NCI-H1105 treated with DMSO at 0.1 percent for 48 hours (cell line): ENCODE data around the gene CCDC6.
"Not testable (repeated sequence)": the region's sequence is repeated elsewhere in the genome, so short reads cannot be mapped to it uniquely, and the experiment has no call there.

Experiments
- DNase-seq: peaks from one replicate; lab custom pipeline; 2025; lab: John Stamatoyannopoulos, UW

Gene CCDC6

GRCh38 chr10:59905731-59906416 is 482 bp downstream of the CCDC6 start:
- no peak for DNase-seq

DNA sequence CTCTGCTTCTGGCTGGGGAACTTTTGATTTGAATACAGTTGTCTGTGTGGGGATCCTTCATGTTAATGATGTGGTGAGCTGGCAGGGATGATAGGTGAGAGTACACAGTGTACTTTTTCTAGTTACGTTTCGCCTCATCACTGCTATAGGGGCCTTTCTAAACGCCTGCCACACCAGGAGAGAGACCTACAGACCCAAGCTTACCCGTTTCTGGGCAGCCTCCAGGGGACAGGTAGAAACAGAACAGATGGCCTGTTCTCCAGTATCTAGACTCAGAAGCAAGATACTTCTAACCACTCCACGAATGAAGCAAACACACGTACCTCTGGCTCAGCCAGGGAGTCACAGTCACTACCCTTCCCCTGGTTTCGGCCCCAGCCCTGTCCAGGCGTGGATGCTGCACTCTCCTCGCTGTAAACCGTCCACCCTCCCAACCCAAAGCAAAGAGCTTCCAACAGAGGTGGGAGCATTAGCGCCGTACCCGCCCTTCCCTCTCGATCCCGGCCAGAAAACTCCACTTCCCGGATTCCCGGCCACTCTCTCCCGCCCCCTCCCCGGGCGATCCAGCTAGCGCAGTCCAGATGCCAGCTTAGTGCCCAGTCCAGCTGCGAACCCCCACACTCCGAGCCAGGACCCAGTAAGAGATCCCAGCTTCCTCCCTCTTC is 1.2 kb downstream of the CCDC6 start:
- no peak for DNase-seq

- no peak for DNase-seq
These were observed 1.8 kb downstream of the CCDC6 start for GRCh38 chr10:59904426-59905065.

DNA sequence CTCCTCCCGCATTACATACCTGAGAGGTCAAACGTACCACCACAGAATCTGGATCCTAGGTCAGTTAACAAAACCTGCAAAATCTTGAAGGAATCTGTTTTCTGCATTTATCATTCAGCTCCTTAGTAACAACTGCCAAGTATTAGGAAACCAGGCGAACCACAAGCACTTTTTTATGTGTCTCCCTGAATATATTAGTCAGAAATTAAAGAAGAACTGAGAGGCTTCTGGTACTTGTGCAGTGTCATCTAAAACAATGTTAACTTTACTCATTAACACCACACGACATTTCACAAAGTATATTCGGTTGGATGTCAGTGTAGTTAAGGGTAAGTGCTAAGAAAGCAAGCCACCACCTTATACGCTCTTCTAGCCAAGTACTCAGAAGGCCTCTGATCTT is 2.5 kb downstream of the CCDC6 start:
- no peak for DNase-seq

DNA sequence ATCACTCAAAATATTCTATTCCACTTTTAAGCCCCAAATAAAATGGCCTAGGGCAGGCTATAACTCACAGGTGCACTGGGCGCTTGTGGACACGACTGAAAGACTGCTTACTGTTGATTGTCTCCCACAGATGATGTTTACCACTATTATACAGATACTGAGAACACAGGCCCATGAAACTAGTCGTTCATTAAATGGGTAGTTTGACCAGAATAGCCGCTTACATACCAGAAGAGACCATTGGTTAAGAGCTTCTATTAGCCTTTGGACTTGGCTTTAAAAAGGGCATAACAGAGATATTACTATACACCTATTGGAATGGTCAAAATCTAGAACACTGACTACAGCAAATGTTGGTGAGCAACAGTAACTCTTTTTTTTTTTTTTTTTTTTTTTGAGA is 4.3 kb downstream of the CCDC6 start:
- DNase-seq: no peak

- DNase-seq: no peak
These were observed 4.9 kb downstream of the CCDC6 start for GRCh38 chr10:59901470-59901869.

DNA sequence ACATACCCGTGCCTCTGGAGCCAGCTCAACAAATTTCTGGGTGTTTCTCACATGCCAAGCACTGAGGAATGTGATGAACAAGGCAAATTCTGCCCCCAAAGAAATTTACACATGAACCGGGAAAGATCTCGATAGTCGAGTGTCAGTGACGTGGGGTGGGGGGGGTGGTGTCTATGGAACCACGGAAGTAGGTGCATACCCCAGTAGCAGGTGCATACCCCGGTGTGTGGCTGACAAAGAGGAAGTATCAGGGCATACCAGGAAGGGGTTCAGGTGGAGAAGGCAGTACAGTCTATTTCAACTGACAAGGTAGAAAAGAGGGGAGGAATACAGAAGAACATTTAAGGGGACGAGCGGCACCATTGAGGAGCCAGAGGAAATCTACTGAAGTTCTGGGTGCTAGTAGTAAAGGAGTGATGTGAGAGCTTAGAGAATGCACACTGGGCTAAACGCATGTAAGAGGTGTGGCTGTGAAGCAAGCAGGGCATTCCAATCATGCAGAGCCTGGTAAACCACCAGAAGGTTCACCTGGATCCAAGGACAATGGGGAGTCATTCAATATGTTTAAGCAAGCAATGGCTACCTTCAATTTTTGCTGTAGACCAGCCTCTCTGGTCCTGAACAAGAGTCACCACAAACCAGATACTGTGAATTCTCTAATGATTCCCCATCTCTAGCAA is 6.2 kb downstream of the CCDC6 start:
- DNase-seq: no peak

DNA sequence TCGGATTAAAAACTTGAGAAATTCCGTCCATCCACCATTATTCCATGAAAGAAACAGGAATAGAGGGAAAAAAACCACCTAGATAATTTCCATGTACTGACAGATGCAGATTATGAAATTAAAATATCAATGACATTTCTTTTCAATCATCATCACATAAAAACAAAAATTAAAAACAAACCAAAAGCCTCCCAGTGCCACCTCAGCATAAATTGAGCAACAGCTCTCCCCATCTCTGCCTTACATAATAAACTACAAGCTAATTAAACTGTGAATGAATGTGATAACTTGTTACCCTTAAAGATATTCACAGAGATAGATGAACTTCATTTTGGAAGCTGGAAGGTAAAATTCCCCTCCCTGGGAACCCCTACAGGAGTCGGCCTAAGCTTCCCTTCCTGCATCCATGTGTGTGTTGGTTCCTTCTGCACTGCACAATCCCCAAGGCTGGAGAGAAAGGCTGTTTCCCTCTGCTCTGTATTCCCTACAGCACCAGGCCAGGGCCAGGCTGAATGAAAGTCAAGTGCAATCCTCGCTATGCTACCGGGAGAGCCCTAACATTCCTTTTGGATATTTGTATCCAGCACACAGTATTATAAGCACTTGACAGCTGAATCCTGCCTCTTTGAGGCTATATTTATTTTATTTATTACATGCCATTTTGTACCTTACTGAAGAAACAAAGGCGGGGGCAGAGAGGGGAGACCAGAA is 8.1 kb downstream of the CCDC6 start:
- no peak for DNase-seq

DNA sequence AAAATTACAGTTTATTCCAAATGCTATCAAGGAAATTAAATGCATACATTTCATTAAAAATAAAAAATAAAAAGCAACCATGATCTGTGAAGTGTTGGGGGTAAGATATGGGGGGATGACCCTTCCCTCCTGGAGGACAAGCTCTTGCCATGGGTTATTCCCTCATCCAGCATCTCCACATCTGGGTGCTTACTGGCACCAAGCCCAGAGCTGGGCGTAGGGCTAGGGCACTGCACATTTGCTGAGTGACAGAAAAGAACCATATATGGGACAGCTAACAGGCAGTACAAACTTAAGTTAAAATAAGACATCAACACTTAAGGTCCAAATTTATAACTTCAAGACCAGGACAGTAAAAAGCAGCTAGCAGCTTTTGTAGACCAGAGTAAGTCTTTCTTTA is 10.2 kb downstream of the CCDC6 start:
- no peak for DNase-seq

DNA sequence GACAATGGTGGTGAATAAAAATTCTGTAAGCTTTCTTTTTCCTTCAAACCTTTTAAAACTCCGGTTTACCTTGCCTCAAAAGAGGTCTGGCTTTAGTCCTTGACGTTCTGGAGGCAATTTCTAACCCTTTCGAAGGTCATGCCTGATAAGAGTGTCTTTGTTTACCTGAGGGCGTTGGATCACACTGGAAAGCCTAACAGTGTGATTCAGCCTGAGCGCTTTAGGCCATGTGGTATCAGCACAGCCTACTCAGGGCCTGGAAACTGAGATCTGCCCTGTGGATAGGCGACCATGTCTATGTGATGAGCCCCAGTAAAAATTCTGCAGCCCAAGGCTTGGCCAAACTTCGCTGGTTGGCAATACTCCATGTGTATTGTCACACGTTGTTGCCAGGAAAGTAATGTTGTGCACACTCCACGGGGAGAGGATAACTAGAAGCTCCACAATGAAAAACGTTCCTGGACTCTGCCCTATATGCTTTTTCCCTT is 10.7 kb downstream of the CCDC6 start:
- DNase-seq: no peak

DNA sequence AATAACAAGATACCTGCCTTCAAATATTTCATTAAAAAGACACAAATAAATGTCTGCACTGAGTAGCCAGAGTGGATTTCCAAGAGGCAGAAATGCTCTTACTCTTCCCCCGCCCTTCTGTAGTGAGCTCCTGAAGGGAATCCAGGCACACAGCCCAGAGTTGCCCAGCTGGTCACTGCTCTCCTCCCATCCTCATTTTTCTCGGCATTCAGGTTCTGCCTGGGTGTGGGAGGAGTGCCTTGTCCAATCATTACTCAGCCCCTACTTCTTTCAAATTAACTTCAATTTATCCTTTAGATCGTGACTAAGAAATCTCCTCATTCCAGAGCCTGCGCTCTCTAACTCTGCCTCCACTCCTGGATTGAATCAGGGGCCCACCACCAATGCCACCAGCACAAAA is 12.2 kb downstream of the CCDC6 start:
- DNase-seq: no peak

- no peak for DNase-seq
These were observed 13.7 kb downstream of the CCDC6 start for GRCh38 chr10:59892697-59893096.

DNA sequence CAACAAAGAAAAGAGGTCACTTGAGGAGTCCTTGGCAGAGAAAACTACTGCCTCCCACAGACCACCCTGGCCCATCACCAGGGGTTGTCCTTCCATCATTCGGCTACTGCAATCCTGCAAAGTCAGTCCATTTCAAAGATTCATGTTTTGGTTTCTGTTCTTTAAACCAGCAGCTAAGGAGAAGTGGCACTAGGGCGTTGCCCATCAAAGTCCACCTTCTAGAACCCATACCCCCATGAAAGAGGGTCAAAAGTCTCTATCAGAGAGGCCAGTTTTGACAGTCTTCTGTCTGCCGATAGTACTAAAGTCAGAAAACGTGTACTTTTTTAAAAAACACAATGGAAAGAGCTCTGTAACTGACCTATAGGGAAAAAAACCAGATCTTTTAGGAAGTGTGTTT is 14.4 kb downstream of the CCDC6 start:
- DNase-seq: no peak

- DNase-seq: no peak
These were observed 15.0 kb downstream of the CCDC6 start for GRCh38 chr10:59891349-59891748.

GRCh38 chr10:59888781-59889435 is 17.4 kb downstream of the CCDC6 start:
- DNase-seq: no peak

DNA sequence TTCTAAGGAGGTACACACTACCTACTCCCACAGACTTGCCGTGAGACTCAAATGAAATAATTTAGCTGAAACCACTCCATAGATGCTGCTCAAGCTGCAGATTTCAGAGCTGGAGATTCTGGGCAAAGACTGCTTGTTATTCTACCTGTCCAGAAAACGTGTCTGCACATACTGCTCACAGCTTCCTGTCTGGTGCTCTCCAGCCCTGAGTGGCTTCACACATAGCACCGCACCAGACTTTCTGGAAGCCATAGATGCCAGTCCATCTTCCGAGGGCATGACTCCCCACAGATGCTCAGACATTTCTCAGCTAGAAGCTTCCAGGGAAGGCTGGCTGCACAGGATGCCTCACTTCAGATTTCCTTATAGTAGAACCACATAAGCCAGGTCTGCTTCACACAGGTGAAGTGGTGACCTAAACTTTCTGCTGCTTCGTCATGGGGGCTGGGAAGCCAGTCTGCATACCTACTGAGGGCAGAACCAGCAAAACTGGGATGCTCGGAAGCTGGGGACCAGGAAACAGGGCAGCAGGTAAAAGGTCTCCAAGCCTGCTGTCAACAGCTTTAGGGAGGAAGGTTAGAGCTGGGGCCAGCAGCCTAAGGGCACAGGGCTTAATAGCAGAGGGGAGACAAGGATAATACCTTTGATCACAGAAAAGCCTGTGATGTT is 18.2 kb downstream of the CCDC6 start:
- DNase-seq: no peak

GRCh38 chr10:59887006-59887405 is 19.4 kb downstream of the CCDC6 start:
- DNase-seq: no peak

GRCh38 chr10:59885430-59886134 is 20.8 kb downstream of the CCDC6 start:
- DNase-seq: no peak

DNA sequence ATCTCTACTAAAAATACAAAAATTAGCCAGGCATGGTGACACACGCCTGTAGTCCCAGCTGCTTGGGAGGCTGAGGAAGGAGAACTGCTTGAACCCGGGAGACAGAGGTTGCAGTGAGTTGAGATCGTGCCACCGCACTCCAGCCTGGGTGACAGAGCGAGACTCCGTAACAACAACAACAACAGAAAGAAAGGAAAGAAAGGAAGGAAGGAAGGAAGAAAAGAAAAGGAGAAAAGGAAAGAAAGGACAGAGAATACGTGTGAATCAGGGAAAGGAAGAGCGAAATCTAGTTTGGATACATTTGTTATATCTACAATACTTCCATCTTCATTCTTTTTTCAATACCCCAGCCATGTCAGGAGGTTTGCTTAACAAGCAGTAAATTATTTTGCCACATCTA is 21.5 kb downstream of the CCDC6 start:
- not testable (repeated sequence) for DNase-seq

DNA sequence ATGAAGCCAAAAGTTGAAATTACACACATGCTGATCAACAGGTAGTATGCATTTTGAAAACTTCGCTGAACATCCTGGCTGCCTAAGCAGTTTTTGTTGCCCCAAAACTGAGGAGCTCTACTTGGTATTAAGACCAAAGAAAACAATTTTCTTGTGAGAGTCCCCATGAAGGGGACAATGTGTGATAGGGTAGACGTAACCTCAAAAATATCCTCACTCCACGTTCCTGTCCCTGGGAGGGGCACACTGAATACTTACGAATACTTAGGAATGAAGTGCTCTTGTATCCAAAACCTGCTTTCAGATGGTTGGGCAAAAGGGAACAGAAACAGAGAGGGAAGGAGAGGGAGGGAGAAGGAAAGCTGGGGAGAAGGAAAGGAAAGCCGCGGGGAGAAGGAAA is 24.7 kb downstream of the CCDC6 start:
- DNase-seq: no peak
